DMS53 treated with DMSO at 0.1 percent for 48 hours (cell line): ENCODE data around the gene KIFAP3.

Experiments used
- DNase-seq: peaks from one replicate; lab custom pipeline; 2025; ENCODE audit not compliant: unreplicated experiment; lab: John Stamatoyannopoulos, UW

KIFAP3 gene

GRCh38 chr1:169989246-169989645 lies 85.2 kb downstream of the KIFAP3 start:
- DNase-seq = no peak

GRCh38 chr1:169985757-169986156 lies 88.7 kb downstream of the KIFAP3 start:
- DNase-seq = no peak

GRCh38 chr1:169974067-169974466 lies 100.4 kb downstream of the KIFAP3 start:
- DNase-seq = no peak

- peak; percentile 78 for DNase-seq
Measured at GRCh38 chr1:169970114-169970513, 104.4 kb downstream of the KIFAP3 start.

GRCh38 chr1:169968174-169968573 lies 106.3 kb downstream of the KIFAP3 start:
- DNase-seq = no peak

GRCh38 chr1:169964206-169964605 lies 110.3 kb downstream of the KIFAP3 start:
- DNase-seq = no peak

- no peak for DNase-seq
Measured at GRCh38 chr1:169959686-169960085, 114.8 kb downstream of the KIFAP3 start.

- DNase-seq = no peak
Measured at GRCh38 chr1:169958987-169959386, 115.5 kb downstream of the KIFAP3 start.

GRCh38 chr1:169957884-169958283 lies 116.6 kb downstream of the KIFAP3 start:
- DNase-seq = no peak

- DNase-seq = no peak
Measured at GRCh38 chr1:169951108-169951507, 123.4 kb downstream of the KIFAP3 start.

- DNase-seq = no peak
Measured at GRCh38 chr1:169949139-169949538, 125.4 kb downstream of the KIFAP3 start.

- DNase-seq = no peak
Measured at GRCh38 chr1:169946206-169946605, 128.3 kb downstream of the KIFAP3 start.

GRCh38 chr1:169945181-169945580 lies 129.3 kb downstream of the KIFAP3 start:
- no peak for DNase-seq

- no peak for DNase-seq
Measured at GRCh38 chr1:169944621-169945020, 129.9 kb downstream of the KIFAP3 start.

- DNase-seq = no peak
Measured at GRCh38 chr1:169943963-169944526, 130.4 kb downstream of the KIFAP3 start.

- peak; percentile 54 for DNase-seq
Measured at GRCh38 chr1:169941982-169942830, 132.3 kb downstream of the KIFAP3 start.

- peak; percentile 2 for DNase-seq
Measured at GRCh38 chr1:169933984-169934725, 140.3 kb downstream of the KIFAP3 start.

GRCh38 chr1:169931795-169932231 lies 142.7 kb downstream of the KIFAP3 start:
- DNase-seq = no peak

GRCh38 chr1:169929210-169929526 lies 145.3 kb downstream of the KIFAP3 start:
- no peak for DNase-seq

- DNase-seq = peak; percentile 75
Measured at GRCh38 chr1:169928438-169929209, 145.9 kb downstream of the KIFAP3 start.
